GM21515 (cell line): ENCODE results near the gene VBP1.
"Not testable (repeated sequence)": the region's sequence is repeated elsewhere in the genome, so short reads cannot be mapped to it uniquely, and the experiment has no call there.

ENCODE experiments used
- ATAC-seq: cut with Tn5 transposase; IDR thresholded peaks from one replicate; pipeline ENCODE4 v1.9.1; 2021; ENCODE audit not compliant: unreplicated experiment

Gene VBP1, protein sequence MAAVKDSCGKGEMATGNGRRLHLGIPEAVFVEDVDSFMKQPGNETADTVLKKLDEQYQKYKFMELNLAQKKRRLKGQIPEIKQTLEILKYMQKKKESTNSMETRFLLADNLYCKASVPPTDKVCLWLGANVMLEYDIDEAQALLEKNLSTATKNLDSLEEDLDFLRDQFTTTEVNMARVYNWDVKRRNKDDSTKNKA

GRCh38 chrX:155216179-155216939, at the start of gene VBP1:
TSS of gene VBP1 (plus strand) at chrX:155216460. CDS start at chrX:155216483, 23 bp downstream.
- peak; percentile 97 for ATAC-seq

GRCh38 chrX:155169881-155170280, 46.4 kb upstream of the VBP1 start:
- no peak for ATAC-seq

DNA sequence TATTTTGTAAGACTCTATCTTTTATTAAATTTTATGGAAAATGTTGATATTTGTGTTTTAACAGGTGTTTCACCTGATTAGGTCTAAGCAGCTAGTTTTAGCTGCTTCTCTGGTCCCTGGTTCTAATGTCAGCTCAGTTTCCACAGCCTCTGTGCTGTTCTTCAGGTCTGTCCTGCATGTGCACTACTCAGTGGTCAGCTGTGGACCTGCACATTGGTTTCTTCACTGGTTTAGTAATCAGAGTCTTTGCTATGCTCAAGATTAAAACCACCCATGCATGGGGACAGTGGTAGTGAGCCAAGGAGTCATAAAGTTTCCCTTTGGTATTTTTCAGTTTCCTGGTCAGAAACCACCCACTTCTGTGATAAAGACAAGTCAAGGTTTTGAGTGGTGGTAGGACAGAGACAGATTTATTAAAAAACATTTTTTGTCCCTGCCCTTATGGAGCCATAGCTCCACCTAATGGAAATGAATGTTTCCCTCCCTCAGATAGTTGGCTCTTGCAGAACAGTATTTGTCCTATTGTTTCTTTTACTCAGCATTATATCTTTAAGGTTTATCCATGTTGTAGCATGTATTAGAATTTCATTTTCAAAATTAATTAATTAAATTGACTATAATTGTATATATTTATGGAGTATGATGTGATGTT, 36.8 kb upstream of the VBP1 start:
- no peak for ATAC-seq

DNA sequence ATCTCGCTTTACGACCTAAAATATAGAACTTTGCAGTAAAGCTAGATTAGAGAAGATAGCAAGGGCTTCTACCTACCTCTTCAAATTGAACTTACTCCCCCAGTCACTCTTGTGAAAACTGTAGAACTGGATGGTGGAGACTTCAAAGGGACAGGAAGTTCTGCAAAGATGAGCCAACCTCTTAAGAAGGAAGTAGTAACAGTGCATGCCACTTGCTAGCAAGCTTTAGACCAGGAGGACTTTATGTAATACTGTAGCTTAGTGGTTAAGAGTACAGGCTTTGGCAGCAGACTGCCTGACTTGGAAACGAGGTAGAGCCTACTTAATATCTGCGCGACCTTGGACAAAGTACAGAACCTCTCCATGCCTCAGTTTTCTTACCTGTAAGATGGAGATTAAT, 27.5 kb upstream of the VBP1 start:
- no peak for ATAC-seq

GRCh38 chrX:155211208-155211607, 5.1 kb upstream of the VBP1 start:
- no peak for ATAC-seq

GRCh38 chrX:155213731-155214130, 2.5 kb upstream of the VBP1 start:
- no peak for ATAC-seq

DNA sequence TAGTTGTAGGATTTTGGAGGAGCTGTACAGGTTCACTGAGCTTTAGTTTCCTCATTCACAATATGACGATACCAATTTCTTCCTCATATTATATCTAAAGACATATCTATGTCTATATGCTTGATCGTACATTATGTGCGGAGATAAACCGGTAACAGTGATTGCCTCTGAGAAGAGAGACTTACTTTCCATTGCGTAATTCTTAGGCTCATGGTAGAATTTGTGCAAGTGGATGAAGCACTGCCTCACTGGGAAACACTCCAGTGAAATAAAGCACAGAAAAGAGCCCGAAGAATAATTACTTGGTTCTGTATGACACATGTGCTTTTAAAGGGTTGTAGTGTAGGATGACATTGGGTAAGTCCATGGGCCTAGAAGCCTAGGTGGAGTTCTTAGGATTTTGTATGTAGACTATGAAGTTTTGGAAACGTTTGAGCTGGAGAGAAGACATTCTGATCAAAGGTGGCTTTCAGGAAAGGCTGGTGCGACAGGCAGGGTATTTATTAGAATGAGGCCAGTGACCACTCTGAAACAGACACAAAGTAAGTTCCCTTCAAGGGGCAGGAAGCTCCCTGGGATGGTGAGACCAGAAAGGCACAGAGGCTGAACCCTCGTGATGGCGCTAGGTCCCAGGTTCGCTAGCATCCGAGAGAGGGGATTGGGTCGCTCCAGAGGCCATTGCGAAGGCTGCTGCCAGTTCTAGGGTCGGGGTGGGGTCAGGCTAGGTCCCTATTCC, 649 bp upstream of the VBP1 start:
- peak; percentile 45 for ATAC-seq

- ATAC-seq, result no peak
Observed at GRCh38 chrX:155216940-155217440, 730 bp downstream of the VBP1 start.

DNA sequence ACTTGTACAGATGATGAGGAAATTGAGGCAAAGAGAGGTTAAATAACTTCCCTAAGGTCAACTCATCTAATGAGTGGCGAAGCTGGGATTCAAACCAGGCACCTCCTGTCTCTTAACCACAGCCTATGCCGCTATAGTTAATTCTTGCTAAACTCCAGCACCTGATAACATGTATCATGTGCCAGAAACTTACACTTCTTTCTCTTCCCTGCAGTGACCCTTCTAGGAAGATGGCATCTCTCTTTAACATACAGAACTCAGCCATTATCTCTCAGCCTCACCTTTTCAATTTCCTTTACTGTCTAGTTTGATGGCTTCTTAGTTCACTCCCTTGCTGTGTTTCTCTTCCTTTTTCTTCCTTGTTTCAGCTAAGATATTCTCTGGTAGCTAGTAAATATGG, 2.5 kb downstream of the VBP1 start:
- ATAC-seq, result no peak

- no peak for ATAC-seq
Observed at GRCh38 chrX:155221351-155221750, 5.1 kb downstream of the VBP1 start.

DNA sequence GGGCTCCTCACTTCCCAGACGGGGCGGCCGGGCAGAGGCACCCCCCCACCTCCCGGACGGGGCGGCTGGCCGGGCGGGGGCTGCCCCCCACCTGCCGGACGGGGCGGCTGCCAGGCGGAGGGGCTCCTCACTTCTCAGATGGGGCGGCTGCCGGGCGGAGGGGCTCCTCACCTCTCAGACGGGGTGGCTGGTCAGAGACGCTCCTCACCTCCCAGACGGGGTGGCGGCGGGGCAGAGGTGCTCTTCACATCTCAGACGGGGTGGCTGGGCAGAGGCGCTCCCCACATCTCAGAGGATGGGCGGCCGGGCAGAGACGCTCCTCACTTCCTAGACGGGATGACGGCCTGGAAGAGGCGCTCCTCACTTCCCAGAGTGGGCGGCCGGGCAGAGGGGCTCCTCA, 7.5 kb downstream of the VBP1 start:
- not testable (repeated sequence) for ATAC-seq

DNA sequence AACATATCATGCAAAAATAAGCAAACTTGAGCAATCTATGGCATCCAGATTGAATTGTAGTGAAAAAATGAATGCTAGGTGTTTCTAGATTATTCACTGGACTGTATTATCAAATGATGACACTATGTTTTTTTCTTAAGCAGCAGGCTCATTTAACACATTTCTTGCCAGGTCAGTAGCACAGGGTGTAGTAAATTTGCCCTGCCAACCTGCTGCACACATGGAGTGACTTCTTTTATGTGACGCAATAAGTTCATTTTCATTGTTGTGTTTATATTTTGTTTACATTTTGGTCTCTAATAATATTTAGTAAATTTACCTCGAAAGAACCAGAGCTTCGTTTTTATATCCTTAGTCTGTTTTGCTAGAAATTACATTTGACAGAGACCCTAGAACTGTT, 9.5 kb downstream of the VBP1 start:
- no peak for ATAC-seq

DNA sequence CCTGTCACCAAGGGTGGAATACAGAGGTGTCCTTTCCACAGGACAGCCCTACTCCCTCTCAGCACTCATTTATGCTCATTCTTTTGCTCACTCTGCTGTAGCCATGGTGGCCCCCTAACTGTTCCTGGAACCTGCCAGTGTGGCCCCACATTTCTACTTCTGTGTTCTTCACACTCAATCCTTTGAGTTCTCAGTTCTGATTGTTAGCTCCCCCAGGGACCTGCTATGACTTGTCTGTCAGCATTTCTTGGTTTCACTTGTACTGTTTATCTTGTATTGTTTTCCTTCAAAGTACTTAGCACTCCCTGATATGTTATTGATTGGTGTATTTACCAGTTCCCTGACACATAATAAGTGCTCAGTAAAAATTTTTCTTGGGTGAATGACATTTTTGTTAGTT, 14.9 kb downstream of the VBP1 start:
- peak; percentile 85 for ATAC-seq

DNA sequence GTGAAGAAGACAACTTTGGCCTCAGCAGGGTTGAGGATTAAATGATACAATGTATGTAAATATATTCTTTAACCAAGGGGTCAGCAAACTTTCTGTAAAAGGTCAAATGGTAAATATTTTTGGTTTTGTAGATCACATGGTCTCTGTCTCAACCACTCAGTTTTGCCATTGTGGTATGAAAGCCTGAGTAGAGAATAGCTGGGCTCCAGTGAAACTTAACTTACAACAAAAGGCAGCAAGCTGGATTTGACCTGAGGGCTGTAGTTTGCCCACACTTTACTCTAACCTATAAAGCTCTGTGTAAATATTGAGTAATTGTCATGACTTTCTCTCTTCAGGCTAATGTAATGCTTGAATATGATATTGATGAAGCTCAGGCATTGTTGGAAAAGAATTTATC, 19.6 kb downstream of the VBP1 start:
- ATAC-seq, result no peak

DNA sequence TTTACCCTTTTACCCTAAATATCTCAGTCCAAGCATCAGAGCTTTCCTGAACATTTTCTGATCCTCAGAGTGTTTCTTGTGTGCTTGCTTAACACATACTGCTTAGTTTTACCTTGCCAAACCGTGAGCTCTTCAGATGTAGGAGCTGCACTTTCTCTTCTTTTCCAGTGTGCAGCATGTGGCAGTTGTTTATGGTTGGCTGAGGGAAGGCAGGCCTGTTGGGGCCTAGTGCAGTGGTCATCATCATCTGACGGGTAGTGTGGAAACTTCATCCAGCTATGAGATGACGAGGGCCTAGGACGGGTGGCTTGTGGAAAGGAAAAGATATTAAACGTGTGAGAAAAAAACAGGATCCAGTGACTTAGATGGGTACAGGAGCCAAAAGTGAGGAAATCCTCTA, 21.5 kb downstream of the VBP1 start:
- no peak for ATAC-seq

- ATAC-seq, result no peak
Observed at GRCh38 chrX:155242300-155242699, 26.0 kb downstream of the VBP1 start.

GRCh38 chrX:155246748-155247147, 30.5 kb downstream of the VBP1 start:
- ATAC-seq, result no peak

GRCh38 chrX:155247497-155247896, 31.2 kb downstream of the VBP1 start:
- ATAC-seq, result no peak

DNA sequence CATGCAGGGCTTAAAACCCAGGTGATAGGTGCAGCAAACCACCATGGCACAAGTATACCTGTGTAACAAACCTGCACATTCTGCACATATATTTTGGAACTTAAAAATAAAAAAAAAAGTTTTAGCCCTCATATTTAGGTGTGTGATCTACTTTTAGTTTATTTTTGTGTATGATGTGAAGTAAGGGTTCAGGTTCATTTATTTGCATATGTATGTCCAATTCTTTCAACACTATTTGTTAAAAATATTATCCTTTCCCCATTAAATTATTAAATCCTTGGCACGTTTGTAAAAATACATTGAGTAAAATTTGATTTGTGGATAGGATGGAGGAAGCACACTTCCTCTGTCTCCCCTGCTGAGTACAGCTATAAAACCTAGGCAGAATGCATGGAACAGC, 35.1 kb downstream of the VBP1 start:
- no peak for ATAC-seq

DNA sequence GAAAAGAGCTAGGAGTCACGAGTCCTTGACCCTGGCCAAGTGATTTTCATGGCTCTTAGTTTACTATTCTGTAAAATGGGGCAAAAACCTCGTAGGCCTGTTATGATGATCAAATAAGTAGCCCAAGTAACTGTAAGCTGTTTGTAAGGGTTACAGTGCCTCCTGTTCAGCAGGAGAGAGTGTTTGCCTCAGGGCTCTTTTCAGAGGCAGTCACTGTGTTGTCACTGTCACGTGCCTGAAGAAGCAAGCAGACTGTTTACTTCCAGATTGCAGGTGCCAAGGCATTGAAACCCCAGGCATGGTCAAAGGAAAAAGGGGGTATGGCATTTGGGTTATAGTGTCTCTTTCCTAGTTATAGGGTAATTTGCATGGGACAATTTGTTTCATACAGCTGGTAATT, 43.5 kb downstream of the VBP1 start:
- no peak for ATAC-seq

DNA sequence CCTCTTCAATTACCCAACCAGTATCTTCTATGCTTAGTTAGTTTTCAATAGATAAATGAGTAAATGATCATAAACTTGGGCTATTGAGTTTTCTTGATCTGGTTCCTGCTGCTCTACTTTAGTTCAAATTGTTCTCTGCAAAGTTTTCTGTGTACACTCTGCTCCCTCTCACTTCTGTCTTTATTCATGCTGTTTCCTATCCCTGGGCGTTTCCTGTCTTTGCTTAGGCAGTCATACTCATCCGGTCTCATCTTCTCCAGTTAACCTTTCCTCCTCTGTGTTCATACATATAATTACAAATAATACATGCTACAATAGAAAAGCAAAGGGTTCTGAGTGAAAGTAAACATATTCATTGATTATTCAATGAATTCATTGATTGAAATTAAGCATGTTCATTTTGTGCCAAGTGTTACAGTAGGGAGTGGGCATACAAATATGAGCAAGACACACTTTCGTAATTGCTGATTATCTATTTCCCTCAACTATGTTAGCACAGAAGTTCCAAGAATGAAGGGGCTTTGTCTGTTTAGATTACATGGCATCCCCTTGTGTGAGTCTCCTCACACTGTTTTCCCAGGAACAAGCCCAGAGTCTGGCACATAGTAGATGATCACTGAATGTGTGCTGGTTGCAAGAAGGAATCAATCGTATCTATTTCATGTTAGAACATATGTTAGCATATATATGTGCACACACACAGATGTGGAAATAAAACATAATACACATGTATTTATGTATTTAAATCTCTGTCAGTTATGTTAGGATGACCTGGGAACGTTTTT, 46.9 kb downstream of the VBP1 start:
- ATAC-seq, result peak; percentile 50
